ENCODE results near the gene IFITM1. TPM values are rescaled to one million over a fixed set of nuclear protein-coding genes. Genes with fewer than 3 reads are reported as not detected.
"Not testable (repeated sequence)": the region's sequence is repeated elsewhere in the genome, so short reads cannot be mapped to it uniquely, and the experiment has no call there.

IFITM1 gene
- total RNA-seq, 1 donor from 2014 or later = 56.8 TPM

DNA sequence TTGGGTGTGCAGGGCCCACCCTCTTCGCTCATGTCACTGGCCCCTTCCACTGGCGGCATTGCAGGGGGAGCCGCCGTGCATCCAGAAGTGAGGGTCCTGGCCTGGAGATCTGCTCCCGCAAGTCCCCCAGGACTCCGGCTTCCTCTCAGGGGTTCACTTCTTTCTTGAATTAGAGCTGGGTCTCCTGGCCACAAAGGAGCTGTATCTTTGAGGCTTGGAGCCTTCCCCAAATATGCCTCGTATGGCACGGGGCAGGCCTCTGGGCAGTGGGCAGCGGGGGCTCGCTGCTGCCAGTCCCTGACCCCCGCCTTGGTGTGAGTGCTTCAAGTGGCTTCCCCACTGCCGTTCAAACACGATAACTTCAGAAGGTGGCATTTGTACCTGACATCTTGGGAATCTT lies 14.2 kb downstream of the IFITM1 start:
- TF ChIP-seq, protein P1, sequence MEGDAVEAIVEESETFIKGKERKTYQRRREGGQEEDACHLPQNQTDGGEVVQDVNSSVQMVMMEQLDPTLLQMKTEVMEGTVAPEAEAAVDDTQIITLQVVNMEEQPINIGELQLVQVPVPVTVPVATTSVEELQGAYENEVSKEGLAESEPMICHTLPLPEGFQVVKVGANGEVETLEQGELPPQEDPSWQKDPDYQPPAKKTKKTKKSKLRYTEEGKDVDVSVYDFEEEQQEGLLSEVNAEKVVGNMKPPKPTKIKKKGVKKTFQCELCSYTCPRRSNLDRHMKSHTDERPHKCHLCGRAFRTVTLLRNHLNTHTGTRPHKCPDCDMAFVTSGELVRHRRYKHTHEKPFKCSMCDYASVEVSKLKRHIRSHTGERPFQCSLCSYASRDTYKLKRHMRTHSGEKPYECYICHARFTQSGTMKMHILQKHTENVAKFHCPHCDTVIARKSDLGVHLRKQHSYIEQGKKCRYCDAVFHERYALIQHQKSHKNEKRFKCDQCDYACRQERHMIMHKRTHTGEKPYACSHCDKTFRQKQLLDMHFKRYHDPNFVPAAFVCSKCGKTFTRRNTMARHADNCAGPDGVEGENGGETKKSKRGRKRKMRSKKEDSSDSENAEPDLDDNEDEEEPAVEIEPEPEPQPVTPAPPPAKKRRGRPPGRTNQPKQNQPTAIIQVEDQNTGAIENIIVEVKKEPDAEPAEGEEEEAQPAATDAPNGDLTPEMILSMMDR (conservative IDR thresholded peaks at IDR 0.05; ENCODE audit: low read depth, low read length) = no peak
- no peak for DNase-seq (ENCODE audit: low read depth)
- no peak overlapping the region for H3K4me3 ChIP-seq (ENCODE audit: low read depth, low read length)

DNA sequence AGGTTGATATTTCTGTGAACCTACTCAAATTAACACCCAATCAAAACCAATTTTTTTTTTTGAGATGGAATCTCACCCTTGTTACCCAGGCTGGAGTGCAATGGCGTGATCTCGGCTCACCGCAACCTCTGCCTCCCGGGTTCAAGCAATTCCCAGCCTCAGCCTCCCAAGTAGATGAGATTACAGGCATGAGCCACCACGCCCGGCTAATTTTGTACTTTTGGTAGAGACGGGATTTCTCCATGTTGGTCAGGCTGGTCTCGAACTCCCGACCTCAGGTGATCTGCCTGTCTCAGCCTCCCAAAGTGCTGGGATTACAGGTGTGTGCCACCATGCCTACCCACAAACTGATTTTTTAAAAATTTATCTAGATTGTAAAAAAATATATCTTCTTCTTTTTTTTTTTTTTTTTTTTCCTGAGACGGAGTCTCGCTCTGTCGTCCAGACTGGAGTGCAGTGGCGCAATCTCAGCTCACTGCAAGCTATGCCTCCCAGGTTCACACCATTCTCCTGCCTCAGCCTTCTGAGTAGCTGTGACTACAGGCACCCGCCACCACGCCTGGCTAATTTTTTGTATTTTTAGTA lies 14.8 kb downstream of the IFITM1 start:
- not testable (repeated sequence) for H3K4me3 ChIP-seq (ENCODE audit: low read depth, low read length); DNase-seq (ENCODE audit: low read depth)

DNA sequence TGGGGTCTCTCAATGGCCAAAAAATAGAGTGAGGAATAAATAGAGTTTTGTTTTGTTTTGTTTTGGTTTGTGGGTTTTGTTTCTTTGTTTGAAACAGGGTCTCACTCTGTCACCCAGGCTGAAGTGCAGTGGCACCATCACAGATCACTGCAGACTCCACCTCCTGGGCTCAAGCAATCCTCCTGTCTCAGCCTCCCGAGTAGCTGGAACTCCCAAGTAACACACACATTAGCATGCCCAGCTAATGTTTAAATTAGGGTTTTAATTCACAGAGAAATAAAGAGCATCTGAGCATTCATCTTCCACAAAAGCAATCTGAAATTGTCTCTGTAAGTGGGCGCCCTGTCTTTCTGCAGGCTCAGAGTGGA lies 16.0 kb downstream of the IFITM1 start:
- no peak overlapping the region for H3K4me3 ChIP-seq (ENCODE audit: low read depth, low read length)
- DNase-seq (ENCODE audit: low read depth) = no peak

DNA sequence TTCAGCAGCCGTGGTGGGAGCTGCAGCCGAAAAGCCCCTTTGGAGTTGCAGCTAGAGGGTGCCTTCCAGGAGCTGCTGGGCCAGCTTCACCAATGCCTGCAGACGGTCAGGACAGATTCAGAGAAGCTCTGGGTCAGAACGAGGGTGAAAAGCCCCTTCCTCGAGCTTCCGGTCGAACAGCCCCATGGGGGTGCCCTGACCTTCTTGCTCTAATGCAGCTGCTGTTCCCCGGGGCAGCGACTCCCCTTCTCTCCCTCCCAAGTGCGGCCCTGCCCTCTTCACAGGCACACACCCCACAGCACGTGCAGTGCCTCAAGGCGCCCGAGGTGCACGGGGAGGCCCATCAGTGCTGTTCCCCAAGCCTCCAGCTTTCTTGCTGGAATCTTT lies 16.5 kb downstream of the IFITM1 start:
- no peak for DNase-seq (ENCODE audit: low read depth)
- TF ChIP-seq, protein P1 (conservative IDR thresholded peaks at IDR 0.05; ENCODE audit: low read depth, low read length) = no peak
- no peak overlapping the region for H3K4me3 ChIP-seq (ENCODE audit: low read depth, low read length)

More for the DNA sequence above, 16.0 kb downstream of the IFITM1 start:
- TF ChIP-seq, protein P1 (conservative IDR thresholded peaks at IDR 0.05; ENCODE audit: low read depth, low read length) = no peak

DNA sequence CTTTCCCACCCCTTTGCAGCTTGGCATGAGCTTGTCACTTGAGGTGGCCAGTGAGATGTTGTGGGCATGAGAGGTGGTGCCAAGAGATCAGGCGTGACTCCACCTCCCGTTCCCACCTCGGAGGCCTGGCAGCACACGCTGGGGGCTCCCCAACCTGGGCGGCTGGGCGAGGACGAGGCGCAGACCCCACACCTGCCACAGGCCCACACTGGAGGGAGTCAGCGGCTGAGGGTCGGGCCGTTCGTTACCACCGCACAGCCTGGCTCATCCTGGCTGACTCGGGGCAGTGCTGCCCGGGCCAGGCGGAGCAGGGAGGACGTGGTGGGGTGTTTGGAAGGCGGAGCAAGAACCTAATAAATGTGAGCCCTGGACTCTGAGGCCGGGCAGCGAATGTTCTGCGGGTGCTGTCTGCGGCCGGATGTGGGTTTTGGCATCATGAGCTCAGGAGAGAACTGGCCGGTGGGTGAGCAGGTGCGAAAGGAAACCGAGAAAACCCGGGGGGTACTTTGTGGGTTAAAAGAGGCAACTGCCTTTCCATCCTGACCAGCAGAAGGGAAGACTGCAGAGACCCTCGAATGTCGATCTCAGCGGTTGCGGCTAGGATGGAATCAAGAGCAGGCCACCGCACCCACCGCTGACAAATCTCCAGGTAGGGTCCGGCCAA lies 17.0 kb downstream of the IFITM1 start:
- TF ChIP-seq, protein P1 (conservative IDR thresholded peaks at IDR 0.05; ENCODE audit: low read depth, low read length) = no peak
- DNase-seq (ENCODE audit: low read depth) = no peak
- no peak overlapping the region for H3K4me3 ChIP-seq (ENCODE audit: low read depth, low read length)

DNA sequence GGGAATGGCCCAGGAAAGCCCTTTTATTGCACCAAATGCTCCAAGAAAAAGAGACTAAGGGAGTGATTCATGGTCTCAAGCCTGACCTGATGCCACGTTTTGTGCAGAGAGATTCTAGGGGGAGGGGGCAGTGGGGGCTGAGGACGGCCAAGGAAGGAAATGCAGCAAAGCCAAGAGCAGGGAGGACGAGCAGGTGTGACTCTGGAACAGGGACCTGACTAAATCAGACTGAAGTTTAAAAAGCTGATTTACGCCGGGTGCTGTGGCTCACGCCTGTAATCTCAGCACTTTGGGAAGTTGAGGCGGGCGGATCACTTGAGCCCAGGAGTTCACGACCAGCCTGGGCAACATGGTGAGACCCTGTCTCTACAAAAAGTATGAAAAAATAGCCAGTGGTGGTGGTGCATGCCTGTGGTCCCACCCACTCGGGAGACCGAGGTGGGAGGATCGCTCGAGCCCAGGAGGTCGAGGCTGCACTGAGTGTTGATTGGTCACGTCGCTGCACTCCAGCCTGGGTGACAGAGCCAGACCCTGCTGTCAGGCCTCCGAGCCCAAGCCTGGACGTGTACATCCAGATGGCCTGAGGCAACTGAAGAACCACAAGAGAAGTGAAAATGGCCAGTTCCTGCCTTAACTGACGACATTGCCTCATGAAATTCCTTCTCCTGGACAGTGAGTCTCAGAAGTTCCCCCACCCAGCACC lies 17.7 kb downstream of the IFITM1 start:
- H3K4me3 ChIP-seq (ENCODE audit: low read depth, low read length) = no peak overlapping the region
- no peak for DNase-seq (ENCODE audit: low read depth)
- TF ChIP-seq, protein P1 (conservative IDR thresholded peaks at IDR 0.05; ENCODE audit: low read depth, low read length) = no peak

DNA sequence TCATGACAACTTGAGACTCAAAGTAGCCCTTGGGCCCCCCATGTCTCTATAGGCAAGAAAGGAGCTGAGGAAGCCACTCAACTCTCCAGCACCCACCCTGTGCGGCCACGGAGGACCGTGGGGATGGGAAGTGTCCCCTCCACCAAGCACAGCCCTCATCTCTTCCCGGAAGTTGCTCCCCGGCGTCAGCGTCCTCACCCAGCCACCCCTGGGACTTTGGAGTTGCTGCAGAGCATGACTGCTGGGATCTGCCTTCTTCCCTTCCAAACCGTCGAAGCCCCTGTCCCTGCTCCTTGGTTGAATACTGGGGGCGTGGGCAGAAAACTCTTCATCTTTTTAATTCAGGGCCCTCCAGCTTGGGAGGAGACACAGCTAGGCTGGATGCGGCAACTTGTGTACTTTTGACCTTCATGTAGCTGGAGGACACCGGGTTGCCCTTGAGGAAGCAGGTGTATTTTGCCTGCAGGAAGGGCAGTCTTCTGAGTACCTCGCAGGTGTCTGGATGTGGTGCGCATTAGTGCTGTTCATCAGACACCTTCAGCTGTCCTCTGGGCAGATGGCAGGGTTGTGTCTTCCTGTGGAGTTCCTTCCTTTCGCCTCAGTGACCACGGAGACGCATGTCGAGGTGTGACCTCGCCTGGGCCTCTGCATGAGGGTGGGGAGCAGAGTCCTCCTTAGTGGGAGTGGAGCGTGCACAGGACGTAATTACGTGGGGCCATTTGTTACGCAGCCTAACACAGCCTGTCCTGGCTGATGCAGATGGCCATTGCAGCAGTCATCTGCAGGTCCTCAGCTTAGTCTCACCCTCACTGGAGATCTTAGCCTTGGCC lies 19.0 kb downstream of the IFITM1 start:
- TF ChIP-seq, protein P1 (conservative IDR thresholded peaks at IDR 0.05; ENCODE audit: low read depth, low read length) = no peak
- DNase-seq (ENCODE audit: low read depth) = no peak
- no peak overlapping the region for H3K4me3 ChIP-seq (ENCODE audit: low read depth, low read length)

DNA sequence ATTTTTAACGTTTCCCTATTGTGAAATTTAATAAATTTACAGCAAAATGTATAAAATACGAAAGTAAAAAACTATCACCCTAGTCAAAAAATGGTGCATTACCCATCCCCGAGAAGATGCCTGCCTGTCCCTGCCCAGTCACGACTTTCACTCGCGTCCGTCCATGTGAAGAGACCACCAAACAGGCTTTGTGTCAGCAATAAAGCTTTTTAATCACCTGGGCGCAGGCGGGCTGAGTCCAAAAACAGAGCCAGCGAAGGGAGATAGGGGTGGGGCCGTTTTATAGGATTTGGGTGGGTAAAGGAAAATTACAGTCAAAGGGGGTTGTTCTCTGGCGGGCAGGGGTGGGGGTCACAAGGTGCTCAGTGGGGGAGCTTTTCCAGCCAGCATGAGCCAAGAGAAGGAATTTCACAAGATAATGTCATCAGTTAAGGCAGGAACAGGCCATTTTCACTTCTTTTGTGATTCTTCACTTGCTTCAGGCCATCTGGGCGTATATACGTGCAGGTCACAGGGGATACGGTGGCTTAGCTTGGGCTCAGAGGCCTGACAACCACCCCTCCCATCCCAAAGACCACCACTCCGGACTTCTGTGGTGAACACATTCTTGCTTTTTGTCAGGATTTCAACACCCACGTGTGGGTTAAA lies 19.9 kb downstream of the IFITM1 start:
- DNase-seq (ENCODE audit: low read depth) = not testable (repeated sequence)

More for the DNA sequence above, 19.9 kb downstream of the IFITM1 start:
- H3K4me3 ChIP-seq (ENCODE audit: low read depth, low read length) = not testable (repeated sequence)

Measured in epithelial cell of proximal tubule (primary cell).